H9 (cell line): Measurements from ENCODE around the gene CCDC34. TPM values are rescaled to one million over a fixed set of nuclear protein-coding genes. Genes with fewer than 3 reads are reported as not detected.

Experiments
- DNase-seq: peaks from one replicate; pipeline ENCODE4 v3.0.0-alpha.2; 2017
- H2AFZ ChIP-seq: one replicate; pipeline ENCODE4 v1.6.1; 2013; ENCODE audit warnings: mild to moderate bottlenecking, low read length, control low read depth, moderate library complexity
- H2AK5ac ChIP-seq: 2 replicates; pipeline ENCODE4 v1.6.1; 2013; ENCODE audit warnings: low read length, control low read depth, mixed read lengths; ENCODE audit not compliant: insufficient read length
- H2BK120ac ChIP-seq: one replicate; pipeline ENCODE4 v1.6.1; 2013; ENCODE audit warnings: low read depth, mild to moderate bottlenecking, low read length, control low read depth, inconsistent platforms; ENCODE audit not compliant: poor library complexity, severe bottlenecking
- H2BK12ac ChIP-seq: 2 replicates; pipeline ENCODE4 v1.6.1; 2013; ENCODE audit warnings: low read length, control low read depth, mixed read lengths, low read depth; ENCODE audit not compliant: insufficient read length
- H2BK15ac ChIP-seq: 2 replicates; pipeline ENCODE4 v1.6.1; 2013; ENCODE audit warnings: low read depth, low read length, control low read depth
- H2BK20ac ChIP-seq: one replicate; pipeline ENCODE4 v1.6.1; 2013; ENCODE audit warnings: low read depth, mild to moderate bottlenecking, low read length, control low read depth, inconsistent platforms; ENCODE audit not compliant: poor library complexity, severe bottlenecking
- H2BK5ac ChIP-seq: 2 replicates; pipeline ENCODE4 v1.6.1; 2013; ENCODE audit warnings: low read length, control low read depth, mixed read lengths; ENCODE audit not compliant: insufficient read length
- H3K14ac ChIP-seq: 2 replicates; pipeline ENCODE4 v1.6.1; 2013; ENCODE audit warnings: low read length, control low read depth; ENCODE audit not compliant: insufficient read depth
- H3K18ac ChIP-seq: 2 replicates; pipeline ENCODE4 v1.6.1; 2013; ENCODE audit warnings: low read depth, mild to moderate bottlenecking, mixed read lengths, low read length, control low read depth; ENCODE audit not compliant: insufficient read length
- H3K23ac ChIP-seq: 2 replicates; pipeline ENCODE4 v1.6.1; 2013; ENCODE audit warnings: low read length, control low read depth, mixed read lengths, low read depth; ENCODE audit not compliant: insufficient read length
- H3K23me2 ChIP-seq: 2 replicates; pipeline ENCODE4 v1.6.1; 2013; ENCODE audit warnings: low read depth, mild to moderate bottlenecking, mixed read lengths, low read length, control low read depth; ENCODE audit not compliant: insufficient read length, poor library complexity, severe bottlenecking
- H3K27ac ChIP-seq: 2 replicates; pipeline ENCODE4 v1.5.1; 2013; ENCODE audit warnings: low read length, control low read depth, mixed read lengths, low read depth; ENCODE audit not compliant: insufficient read length
- H3K27me3 ChIP-seq: 2 replicates; pipeline ENCODE4 v1.6.1; 2013; ENCODE audit warnings: low read length, control low read depth, inconsistent platforms; ENCODE audit not compliant: insufficient read depth
- H3K4ac ChIP-seq: 2 replicates; pipeline ENCODE4 v1.6.1; 2013; ENCODE audit warnings: low read depth, mild to moderate bottlenecking, control low read depth, inconsistent platforms, low read length, moderate library complexity
- H3K4me1 ChIP-seq: 2 replicates; pipeline ENCODE4 v1.6.1; 2013; ENCODE audit warnings: low read length, control low read depth, inconsistent platforms; ENCODE audit not compliant: insufficient read depth
- H3K4me2 ChIP-seq: 2 replicates; pipeline ENCODE4 v1.6.1; 2013; ENCODE audit warnings: low read length, control low read depth, mixed read lengths; ENCODE audit not compliant: insufficient read length, insufficient read depth
- H3K56ac ChIP-seq: 2 replicates; pipeline ENCODE4 v1.6.1; 2013; ENCODE audit warnings: low read depth, mild to moderate bottlenecking, mixed read lengths, low read length, control low read depth; ENCODE audit not compliant: insufficient read length
- H3K79me1 ChIP-seq: 2 replicates; pipeline ENCODE4 v1.6.1; 2013; ENCODE audit warnings: low read depth, mild to moderate bottlenecking, moderate library complexity, low read length, control low read depth, inconsistent platforms; ENCODE audit not compliant: insufficient read depth, poor library complexity, severe bottlenecking
- H3K79me2 ChIP-seq: 2 replicates; pipeline ENCODE4 v1.6.1; 2013; ENCODE audit warnings: low read length, control low read depth, inconsistent platforms; ENCODE audit not compliant: insufficient read depth
- H3K9ac ChIP-seq: 2 replicates; pipeline ENCODE4 v1.6.1; 2013; ENCODE audit warnings: low read length, control low read depth, mixed read lengths; ENCODE audit not compliant: insufficient read length; ENCODE audit errors: extremely low read depth
- H3K9me3 ChIP-seq: one replicate; pipeline ENCODE4 v1.6.1; 2013; ENCODE audit warnings: low read depth, low read length, inconsistent platforms; ENCODE audit not compliant: control insufficient read depth
- H3T11ph ChIP-seq: one replicate; pipeline ENCODE4 v1.6.1; 2013; ENCODE audit warnings: mild to moderate bottlenecking, low read length, control low read depth, inconsistent platforms
- H4K20me1 ChIP-seq: one replicate; pipeline ENCODE4 v1.6.1; 2013; ENCODE audit not compliant: control insufficient read depth, insufficient read length, insufficient read depth
- H4K5ac ChIP-seq: 2 replicates; pipeline ENCODE4 v1.6.1; 2013; ENCODE audit warnings: low read depth, mild to moderate bottlenecking, mixed read lengths, low read length, control low read depth; ENCODE audit not compliant: insufficient read length
- H4K8ac ChIP-seq: replicated peaks from 2 replicates; pipeline ENCODE4 v1.6.1; 2013; ENCODE audit warnings: low read length, control low read depth, mixed read lengths, low read depth; ENCODE audit not compliant: insufficient read length
- H4K91ac ChIP-seq: 2 replicates; pipeline ENCODE4 v1.6.1; 2013; ENCODE audit warnings: low read depth, mild to moderate bottlenecking, moderate library complexity, mixed read lengths, low read length, control low read depth; ENCODE audit not compliant: insufficient read length
- H3K27ac Mint-ChIP-seq, 3 experiments: 2 replicates in 2 of 3; 3 replicates in 1 of 3; pipeline ENCODE4 v1.8.0; 2020 to 2021; ENCODE audit warnings: mixed read lengths in 3 of 3, mild to moderate bottlenecking in 1 of 3, moderate library complexity in 1 of 3
- H3K27me3 Mint-ChIP-seq: 2 replicates; pipeline ENCODE4 v1.8.0; 2021; ENCODE audit warnings: low read depth, mild to moderate bottlenecking, moderate library complexity, mixed read lengths
- H3K36me3 Mint-ChIP-seq, 3 experiments: 2 replicates in 2 of 3; 3 replicates in 1 of 3; pipeline ENCODE4 v1.8.0; 2020 to 2021; ENCODE audit warnings: low read depth in 3 of 3, mixed read lengths in 3 of 3; ENCODE audit not compliant: insufficient read depth in 1 of 3
- H3K4me1 Mint-ChIP-seq, 2 experiments: 2 replicates each; pipeline ENCODE4 v1.8.0; 2020; ENCODE audit warnings: mixed read lengths in 2 of 2
- H3K4me3 Mint-ChIP-seq, 2 experiments: 2 replicates in 1 of 2; 3 replicates in 1 of 2; pipeline ENCODE4 v1.8.0; 2020 to 2021; ENCODE audit warnings: mild to moderate bottlenecking in 2 of 2, mixed read lengths in 2 of 2, moderate library complexity in 1 of 2
- H3K9me3 Mint-ChIP-seq, 2 experiments: 2 replicates in 1 of 2; 3 replicates in 1 of 2; pipeline ENCODE4 v1.8.0; 2020; ENCODE audit warnings: mild to moderate bottlenecking in 2 of 2, mixed read lengths in 2 of 2, moderate library complexity in 1 of 2
- CTCF ChIP-seq: fragments of 200-600 bp; sonication (generic); conservative IDR thresholded peaks from 3 replicates; pipeline ENCODE4 v1.8.0; 2021; ENCODE audit warnings: antibody characterized with exemption, mild to moderate bottlenecking
- WGBS: extraction: QIAGEN DNeasy Blood & Tissue Kit; methylation state at CpG from one replicate; pipeline ENCODE4 v1.1.7; 2013; ENCODE audit warnings: missing lambda C conversion rate, low lambda C conversion rate, mixed read lengths; ENCODE audit not compliant: insufficient read length; ENCODE audit errors: extremely low coverage; 5-methylcytosine and 5-hydroxymethylcytosine counted together
- total RNA-seq: library from RNA; stranded (reverse); gene quantifications from 2 replicates; pipeline ENCODE4 v1.2.1, GENCODE V29; 2021

The CCDC34 gene
- total RNA-seq, 1 experiment from 2014 or later, result 25.2 TPM

DNA sequence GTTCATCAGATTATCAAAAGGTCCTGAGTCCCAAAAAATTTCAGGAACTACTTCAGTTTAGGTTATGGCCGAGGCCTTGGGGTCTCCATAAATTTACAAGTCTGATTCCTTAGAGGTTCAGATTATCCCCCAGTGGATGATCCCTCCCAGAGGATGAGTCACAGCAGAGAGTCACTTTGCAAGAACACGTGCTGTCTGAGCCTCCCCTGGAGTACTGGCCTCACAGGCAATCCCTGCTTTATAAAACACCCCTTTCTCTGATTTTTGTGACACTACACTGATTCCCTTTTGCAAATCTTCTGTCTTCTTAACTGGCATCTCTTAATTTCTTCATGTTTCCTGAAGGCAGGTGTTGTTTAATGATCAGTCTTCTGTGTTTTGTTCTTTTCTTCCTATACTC lies 45.3 kb downstream of the CCDC34 start:
- Histone ChIP-seq H3K56ac (no peak overlapping the region), H3K23ac (no peak overlapping the region), H2BK5ac (no peak overlapping the region), H3K79me2 (no peaks in the 10 kb centered on the region), H3K9ac (no peak overlapping the region), H3K23me2 (no peaks in the 10 kb centered on the region), H3T11ph (no peak overlapping the region), H3K27me3 (no peaks in the 10 kb centered on the region), H3K79me1 (no peaks in the 10 kb centered on the region), H4K8ac (no peak overlapping the region), H2BK15ac (no peak overlapping the region), H3K18ac (no peak overlapping the region), H3K14ac (no peak overlapping the region), H2BK120ac (no peak overlapping the region), H3K9me3 (peaks cover 11% of the 10 kb centered on the region), H4K5ac (no peak overlapping the region), H2BK20ac (no peak overlapping the region), H3K4ac (no peak overlapping the region), H3K4me1 (no peaks in the 10 kb centered on the region), H4K91ac (no peak overlapping the region), H4K20me1 (no peaks in the 10 kb centered on the region), H3K4me2 (no peak overlapping the region), H2AK5ac (no peak overlapping the region), H2BK12ac (no peak overlapping the region), H2AFZ (no peak overlapping the region), H3K27ac (no peak overlapping the region)
- no peak for TF ChIP-seq CTCF
- DNase-seq, result no peak
- no CpG with 5 or more reads among the region's 2 CpGs for WGBS
- no peaks in the 10 kb centered on the region; the same call in 1 of the 2 replicates for H3K27me3 Mint-ChIP-seq
- H3K9me3 Mint-ChIP-seq, result peaks cover 15 to 18% of the 10 kb centered on the region in 2 experiments
- H3K4me1 Mint-ChIP-seq, result peaks cover 12 to 15% of the 10 kb centered on the region in 2 experiments
- H3K4me3 Mint-ChIP-seq, result no peak overlapping the region
- H3K36me3 Mint-ChIP-seq, result peaks cover 8 to 24% (median 12%) of the 10 kb centered on the region in 3 experiments
- H3K27ac Mint-ChIP-seq, result peak overlapping the region in 1 of 3 experiments; percentile 45; a peak in 1 of 7 replicates
